Measurements from ENCODE around the gene PARD3. TPM values are rescaled to one million over a fixed set of nuclear protein-coding genes. Genes with fewer than 3 reads are reported as not detected.
A peak's percentile ranks its signal among the peaks of the same experiment; 100 is the strongest.

PARD3 gene
- total and polyA plus RNA-seq, 7 experiments from 2014 or later, result 0.19 to 1.2 (median 0.43) TPM

DNA sequence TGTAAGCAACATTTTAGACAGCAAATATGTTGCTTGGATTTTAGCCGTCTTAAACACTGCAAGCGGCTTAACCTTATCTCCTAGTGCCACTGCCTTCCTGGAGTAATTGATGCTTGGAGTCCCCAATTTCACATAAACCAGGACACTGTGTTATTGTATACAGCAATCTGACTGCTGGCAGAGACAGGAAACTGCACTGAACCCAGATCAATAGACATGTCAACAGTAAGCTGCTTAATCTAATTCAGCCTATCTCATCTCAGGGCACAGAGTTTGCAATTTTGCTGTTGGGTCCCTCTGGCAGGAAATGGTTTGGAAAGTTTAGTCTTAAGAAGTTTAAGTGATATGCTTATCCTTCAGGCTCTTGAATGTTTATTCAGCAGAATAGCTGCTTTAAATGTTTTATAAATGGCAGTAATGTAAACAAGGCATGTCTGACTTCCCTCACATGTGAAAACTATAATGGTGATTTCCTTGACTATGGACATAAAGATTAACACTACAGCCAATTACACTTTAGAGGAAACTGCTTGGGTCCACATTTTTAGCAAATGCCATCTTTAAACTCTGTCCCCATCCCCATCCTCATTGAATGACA is 598.6 kb downstream of the PARD3 start:
- Mint-ChIP-seq H3K27ac (no peak overlapping the region), H3K36me3 (no peaks in the 10 kb centered on the region), H3K4me1 (peaks cover 0 to 28% (median 22%) of the 10 kb centered on the region in 7 donors), H3K27me3 (peaks cover 0 to 8% (median 0%) of the 10 kb centered on the region in 5 donors), H3K4me3 (no peak overlapping the region), H3K9me3 (peaks cover 0 to 2% (median 0%) of the 10 kb centered on the region in 11 donors)
- DNase-seq (no peak), ATAC-seq (no peak)
- Histone ChIP-seq H3K27me3 (ENCODE audit: control insufficient read depth in 2 of 2, insufficient read depth in 2 of 2, low read length in 2 of 2) (no peaks in the 10 kb centered on the region), H3K4me1 (ENCODE audit: control insufficient read depth in 2 of 2, insufficient read depth in 2 of 2, low read length in 2 of 2) (no peaks in the 10 kb centered on the region), H3K27ac (ENCODE audit: low read depth, low read length) (no peak overlapping the region), H3K36me3 (ENCODE audit: control insufficient read depth in 2 of 3, insufficient read depth in 3 of 3, low read length in 3 of 3) (no peaks in the 10 kb centered on the region), H3K9me3 (ENCODE audit: control insufficient read depth in 2 of 3, low read length in 3 of 3) (no peaks in the 10 kb centered on the region), H3K4me3 (ENCODE audit: low read length) (no peak overlapping the region)
- ChIA-PET CTCF (no interaction called here), POLR2A (no interaction called here)
- intact Hi-C loops (cut with micrococcal nuclease), result no loop called here

DNA sequence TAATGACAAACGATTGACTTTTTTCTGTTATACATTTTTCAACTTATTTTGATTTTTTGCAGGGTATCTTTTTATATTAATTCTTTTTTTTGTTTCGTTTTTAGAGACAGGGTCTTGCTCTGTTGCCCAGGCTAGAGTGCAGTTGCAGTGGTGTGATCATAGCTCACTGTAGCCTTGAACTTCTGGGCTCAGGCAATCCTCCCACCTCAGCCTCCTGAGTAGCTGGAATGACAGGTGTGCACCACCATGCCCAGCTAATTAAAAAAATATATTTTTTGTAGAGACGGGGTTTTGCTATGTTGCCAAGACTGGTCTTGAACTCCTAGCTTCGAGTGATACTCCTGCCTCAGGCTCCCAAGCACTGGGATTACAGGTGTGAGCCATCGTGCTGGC is 601.3 kb downstream of the PARD3 start:
- Histone ChIP-seq H3K4me3 (ENCODE audit: low read length) (no peak overlapping the region), H3K4me1 (ENCODE audit: control insufficient read depth in 2 of 2, insufficient read depth in 2 of 2, low read length in 2 of 2) (no peaks in the 10 kb centered on the region), H3K27ac (ENCODE audit: low read depth, low read length) (no peak overlapping the region), H3K36me3 (ENCODE audit: control insufficient read depth in 2 of 3, insufficient read depth in 3 of 3, low read length in 3 of 3) (no peaks in the 10 kb centered on the region), H3K27me3 (ENCODE audit: control insufficient read depth in 2 of 2, insufficient read depth in 2 of 2, low read length in 2 of 2) (no peaks in the 10 kb centered on the region), H3K9me3 (ENCODE audit: control insufficient read depth in 2 of 3, low read length in 3 of 3) (no peaks in the 10 kb centered on the region)
- ChIA-PET CTCF (no interaction called here), POLR2A (no interaction called here)
- Mint-ChIP-seq H3K27me3 (peaks cover 0 to 8% (median 0%) of the 10 kb centered on the region in 5 donors), H3K4me1 (peaks cover 0 to 6% (median under 1%) of the 10 kb centered on the region in 7 donors), H3K4me3 (no peak overlapping the region), H3K9me3 (peaks cover 0 to 2% (median 0%) of the 10 kb centered on the region in 11 donors), H3K36me3 (no peaks in the 10 kb centered on the region), H3K27ac (no peak overlapping the region)
- DNase-seq (no peak), ATAC-seq (no peak)
- intact Hi-C loops (cut with micrococcal nuclease), result no loop called here

DNA sequence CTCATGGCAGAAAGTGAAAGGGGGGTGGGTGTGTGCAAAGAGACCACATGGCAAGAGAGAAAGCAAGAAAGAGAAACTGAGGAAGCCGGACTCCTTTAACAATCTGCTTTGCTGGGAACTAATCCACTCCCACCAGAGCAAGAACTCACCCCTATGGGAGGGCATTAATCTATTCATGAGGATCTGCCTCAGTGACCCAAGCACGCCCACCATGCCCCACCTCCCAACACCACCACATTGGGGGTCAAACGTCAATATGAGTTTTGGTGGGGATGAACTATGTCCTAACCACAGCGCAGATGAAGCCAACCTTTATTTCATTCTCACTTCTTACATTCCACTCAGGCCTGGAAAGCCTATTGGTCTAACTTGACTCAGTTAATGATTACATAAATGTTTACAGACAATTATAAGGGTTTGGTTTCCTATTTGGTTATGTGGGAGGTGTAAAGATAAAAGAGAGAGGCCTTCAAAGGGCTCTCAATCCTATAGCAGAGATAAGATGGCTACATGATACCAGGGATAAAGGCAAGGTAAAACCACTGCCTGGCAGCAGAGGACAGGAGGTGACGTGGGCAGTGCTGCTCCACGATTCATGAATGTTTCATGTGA is 601.8 kb downstream of the PARD3 start:
- H3K9me3 Mint-ChIP-seq, result no peaks in the 10 kb centered on the region
- no peak for DNase-seq
- H3K27ac ChIP-seq (ENCODE audit: low read depth, low read length), result no peak overlapping the region
- H3K4me1 ChIP-seq (ENCODE audit: control insufficient read depth in 2 of 2, insufficient read depth in 2 of 2, low read length in 2 of 2), result no peaks in the 10 kb centered on the region
- CTCF ChIA-PET, result no interaction called here
- ATAC-seq, result no peak
- no peak overlapping the region for H3K4me3 ChIP-seq (ENCODE audit: low read length)
- H3K36me3 Mint-ChIP-seq, result no peaks in the 10 kb centered on the region
- H3K27ac Mint-ChIP-seq, result no peak overlapping the region
- H3K9me3 ChIP-seq (ENCODE audit: control insufficient read depth in 2 of 3, low read length in 3 of 3), result no peaks in the 10 kb centered on the region
- intact Hi-C loops (cut with micrococcal nuclease), result no loop called here
- H3K4me1 Mint-ChIP-seq, result peaks cover 0 to 4% (median 0%) of the 10 kb centered on the region in 7 donors
- no peaks in the 10 kb centered on the region for H3K27me3 ChIP-seq (ENCODE audit: control insufficient read depth in 2 of 2, insufficient read depth in 2 of 2, low read length in 2 of 2)
- POLR2A ChIA-PET, result no interaction called here
- no peak overlapping the region for H3K4me3 Mint-ChIP-seq
- no peaks in the 10 kb centered on the region for H3K36me3 ChIP-seq (ENCODE audit: control insufficient read depth in 2 of 3, insufficient read depth in 3 of 3, low read length in 3 of 3)
- peaks cover 0 to 8% (median 0%) of the 10 kb centered on the region in 5 donors for H3K27me3 Mint-ChIP-seq

- Mint-ChIP-seq H3K9me3 (no peaks in the 10 kb centered on the region), H3K4me1 (peaks cover 3 to 17% (median 14%) of the 10 kb centered on the region in 7 donors), H3K27me3 (peaks cover 0 to 21% (median 15%) of the 10 kb centered on the region in 5 donors), H3K36me3 (no peaks in the 10 kb centered on the region), H3K27ac (no peak overlapping the region), H3K4me3 (no peak overlapping the region)
- CTCF ChIA-PET, result no interaction called here
- Histone ChIP-seq H3K36me3 (ENCODE audit: control insufficient read depth in 2 of 3, insufficient read depth in 3 of 3, low read length in 3 of 3) (no peaks in the 10 kb centered on the region), H3K4me1 (ENCODE audit: control insufficient read depth in 2 of 2, insufficient read depth in 2 of 2, low read length in 2 of 2) (no peaks in the 10 kb centered on the region), H3K27me3 (ENCODE audit: control insufficient read depth in 2 of 2, insufficient read depth in 2 of 2, low read length in 2 of 2) (no peaks in the 10 kb centered on the region), H3K27ac (ENCODE audit: low read depth, low read length) (no peak overlapping the region), H3K4me3 (ENCODE audit: low read length) (no peak overlapping the region), H3K9me3 (ENCODE audit: control insufficient read depth in 2 of 3, low read length in 3 of 3) (no peaks in the 10 kb centered on the region)
- DNase-seq, result no peak
- POLR2A ChIA-PET, result no interaction called here
- intact Hi-C loops (cut with micrococcal nuclease), result no loop called here
- ATAC-seq, result no peak
Measured at GRCh38 chr10:34207343-34207742, 607.8 kb downstream of the PARD3 start.

- ATAC-seq (no peak), DNase-seq (no peak)
- no peaks in the 10 kb centered on the region for H3K36me3 Mint-ChIP-seq
Measured at GRCh38 chr10:34206935-34207268, 608.2 kb downstream of the PARD3 start.

DNA sequence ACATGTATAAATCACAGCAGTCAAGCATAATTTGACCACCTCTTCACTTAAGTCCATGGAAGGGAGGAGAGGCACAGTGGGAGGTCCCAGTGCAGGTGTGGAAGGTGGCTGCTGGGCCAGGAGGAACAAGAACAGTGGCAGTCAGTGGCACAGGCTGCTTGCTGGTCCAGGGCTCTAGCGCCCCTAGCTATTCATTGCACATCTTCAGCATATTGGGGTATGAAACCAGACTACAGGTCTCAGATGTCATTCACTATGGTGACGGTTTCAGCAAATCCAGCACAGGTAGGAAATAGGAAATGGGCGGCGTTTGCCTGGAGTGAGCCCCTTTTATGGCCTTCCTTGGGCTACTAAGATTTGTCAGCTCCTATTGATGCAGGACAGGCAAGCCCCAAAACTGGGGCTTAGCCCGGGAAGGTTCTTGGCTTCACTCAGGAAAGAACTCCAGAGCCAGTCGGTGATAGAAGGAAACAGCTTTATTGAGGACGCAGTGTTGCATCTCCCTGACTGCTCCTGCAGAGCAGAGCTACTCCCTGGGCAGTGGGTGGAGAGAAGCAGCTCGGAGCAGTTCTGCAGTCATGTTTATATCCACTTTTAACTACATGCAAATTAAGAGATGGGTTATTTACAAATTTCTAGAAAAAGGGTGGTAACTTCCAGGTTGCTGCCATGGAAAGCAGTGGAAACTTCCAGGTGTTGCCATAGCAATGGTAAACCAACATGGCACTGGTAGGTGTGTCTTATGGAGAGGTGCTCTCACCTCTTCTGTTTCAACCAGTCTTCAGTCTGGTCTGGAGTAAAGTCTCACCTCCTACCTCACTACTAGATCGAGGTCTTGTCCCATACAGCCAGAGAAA is 608.8 kb downstream of the PARD3 start:
- no peak overlapping the region for H3K4me3 Mint-ChIP-seq
- Histone ChIP-seq H3K4me3 (ENCODE audit: low read length) (no peak overlapping the region), H3K9me3 (ENCODE audit: control insufficient read depth in 2 of 3, low read length in 3 of 3) (no peaks in the 10 kb centered on the region), H3K36me3 (ENCODE audit: control insufficient read depth in 2 of 3, insufficient read depth in 3 of 3, low read length in 3 of 3) (no peaks in the 10 kb centered on the region), H3K27me3 (ENCODE audit: control insufficient read depth in 2 of 2, insufficient read depth in 2 of 2, low read length in 2 of 2) (no peaks in the 10 kb centered on the region), H3K27ac (ENCODE audit: low read depth, low read length) (no peak overlapping the region), H3K4me1 (ENCODE audit: control insufficient read depth in 2 of 2, insufficient read depth in 2 of 2, low read length in 2 of 2) (no peaks in the 10 kb centered on the region)
- ATAC-seq (no peak), DNase-seq (no peak)
- H3K4me1 Mint-ChIP-seq, result peaks cover 3 to 17% (median 14%) of the 10 kb centered on the region in 7 donors
- H3K27me3 Mint-ChIP-seq, result peaks cover 0 to 27% (median 17%) of the 10 kb centered on the region in 5 donors
- POLR2A ChIA-PET, result no interaction called here
- intact Hi-C loops (cut with micrococcal nuclease), result no loop called here
- no peaks in the 10 kb centered on the region for H3K9me3 Mint-ChIP-seq
- H3K27ac Mint-ChIP-seq, result peak overlapping the region in 1 of 9 donors; percentile 23
- CTCF ChIA-PET, result no interaction called here
- H3K36me3 Mint-ChIP-seq, result no peaks in the 10 kb centered on the region

More at GRCh38 chr10:34206935-34207268, 608.2 kb downstream of the PARD3 start:
- H3K4me3 ChIP-seq (ENCODE audit: low read length), result no peak overlapping the region
- Mint-ChIP-seq H3K4me1 (peaks cover 3 to 17% (median 14%) of the 10 kb centered on the region in 7 donors), H3K9me3 (no peaks in the 10 kb centered on the region), H3K27ac (no peak overlapping the region), H3K27me3 (peaks cover 0 to 23% (median 17%) of the 10 kb centered on the region in 5 donors), H3K4me3 (no peak overlapping the region)
- no peaks in the 10 kb centered on the region for H3K36me3 ChIP-seq (ENCODE audit: control insufficient read depth in 2 of 3, insufficient read depth in 3 of 3, low read length in 3 of 3)
- H3K9me3 ChIP-seq (ENCODE audit: control insufficient read depth in 2 of 3, low read length in 3 of 3), result no peaks in the 10 kb centered on the region
- ChIA-PET CTCF (no interaction called here), POLR2A (no interaction called here)
- intact Hi-C loops (cut with micrococcal nuclease), result no loop called here
- H3K4me1 ChIP-seq (ENCODE audit: control insufficient read depth in 2 of 2, insufficient read depth in 2 of 2, low read length in 2 of 2), result no peaks in the 10 kb centered on the region
- no peak overlapping the region for H3K27ac ChIP-seq (ENCODE audit: low read depth, low read length)
- no peaks in the 10 kb centered on the region for H3K27me3 ChIP-seq (ENCODE audit: control insufficient read depth in 2 of 2, insufficient read depth in 2 of 2, low read length in 2 of 2)

All from naive thymus-derived CD4-positive, alpha-beta T cell (primary cell).